ENCODE data around the gene PKDREJ.

DNA sequence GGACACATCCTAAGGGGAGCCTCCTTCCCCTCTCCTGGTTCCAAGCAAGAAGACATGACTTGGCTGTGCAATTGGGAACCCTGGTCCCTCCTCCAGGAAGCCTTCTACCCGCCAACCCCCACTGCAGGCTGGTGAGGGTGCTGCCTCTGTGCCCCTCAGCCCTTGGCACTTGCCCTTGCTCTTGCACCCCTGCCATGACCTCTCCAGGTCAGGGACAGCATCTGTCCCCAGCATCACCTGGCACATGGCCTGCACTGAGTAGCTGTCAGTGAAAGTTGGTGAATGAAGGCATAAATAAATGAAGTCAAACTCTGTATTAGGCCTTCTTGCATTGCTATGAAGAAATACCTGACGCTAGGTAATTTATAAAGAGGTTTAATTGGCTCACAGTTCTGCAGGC, 31.6 kb upstream of the PKDREJ start:
- TF ChIP-seq ZNF423 (CRISPR knock-in tag; IDR thresholded peaks at IDR 0.05) (no peak), USF2 (CRISPR knock-in tag; IDR thresholded peaks at IDR 0.05) (no peak), ELF4 (CRISPR knock-in tag; IDR thresholded peaks at IDR 0.05; ENCODE audit: low read depth) (no peak), PRRX2 (CRISPR knock-in tag; IDR thresholded peaks at IDR 0.05) (no peak)
- TF ChIP-seq, protein P1, sequence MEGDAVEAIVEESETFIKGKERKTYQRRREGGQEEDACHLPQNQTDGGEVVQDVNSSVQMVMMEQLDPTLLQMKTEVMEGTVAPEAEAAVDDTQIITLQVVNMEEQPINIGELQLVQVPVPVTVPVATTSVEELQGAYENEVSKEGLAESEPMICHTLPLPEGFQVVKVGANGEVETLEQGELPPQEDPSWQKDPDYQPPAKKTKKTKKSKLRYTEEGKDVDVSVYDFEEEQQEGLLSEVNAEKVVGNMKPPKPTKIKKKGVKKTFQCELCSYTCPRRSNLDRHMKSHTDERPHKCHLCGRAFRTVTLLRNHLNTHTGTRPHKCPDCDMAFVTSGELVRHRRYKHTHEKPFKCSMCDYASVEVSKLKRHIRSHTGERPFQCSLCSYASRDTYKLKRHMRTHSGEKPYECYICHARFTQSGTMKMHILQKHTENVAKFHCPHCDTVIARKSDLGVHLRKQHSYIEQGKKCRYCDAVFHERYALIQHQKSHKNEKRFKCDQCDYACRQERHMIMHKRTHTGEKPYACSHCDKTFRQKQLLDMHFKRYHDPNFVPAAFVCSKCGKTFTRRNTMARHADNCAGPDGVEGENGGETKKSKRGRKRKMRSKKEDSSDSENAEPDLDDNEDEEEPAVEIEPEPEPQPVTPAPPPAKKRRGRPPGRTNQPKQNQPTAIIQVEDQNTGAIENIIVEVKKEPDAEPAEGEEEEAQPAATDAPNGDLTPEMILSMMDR (IDR thresholded peaks at IDR 0.05), result no peak
